GM12873 (cell line): ENCODE results near the gene PTGES2.

ENCODE experiments used
- TF ChIP-seq, protein P1 (sequence below): IDR thresholded peaks from 2 replicates; pipeline ENCODE4 v1.5.1; 2012; ENCODE audit warnings: low read depth, mild to moderate bottlenecking, moderate library complexity, low read length, control low read depth; ENCODE audit not compliant: insufficient read depth; ENCODE audit errors: missing control alignments

Gene PTGES2

DNA sequence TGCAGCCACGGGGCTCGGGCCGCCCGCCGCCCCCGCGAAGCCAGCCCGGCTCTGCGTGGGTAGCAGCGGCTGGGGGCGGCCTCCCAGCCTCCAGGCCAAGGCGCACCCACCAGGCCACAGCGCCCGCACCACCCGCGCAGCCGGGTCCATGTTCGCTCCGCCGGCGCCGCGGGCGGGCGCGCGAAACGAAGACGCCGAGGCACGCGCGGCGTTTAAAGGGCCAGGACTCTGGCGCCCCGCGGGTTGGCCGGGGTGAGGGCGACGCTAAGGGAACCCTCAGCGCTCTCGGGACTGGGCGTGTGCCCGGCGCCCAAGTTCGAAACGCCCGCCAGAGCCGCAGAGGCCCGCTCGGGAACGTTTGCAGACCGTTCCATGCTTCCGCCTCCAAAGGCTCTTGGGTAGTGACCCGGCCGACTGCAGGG lies at the start of gene PTGES2:
Gene PTGES2 (minus strand): TSS at position 162 of the 422 bp plus-strand sequence. CDS start 12 bp downstream, at position 150.
- TF ChIP-seq, protein P1, sequence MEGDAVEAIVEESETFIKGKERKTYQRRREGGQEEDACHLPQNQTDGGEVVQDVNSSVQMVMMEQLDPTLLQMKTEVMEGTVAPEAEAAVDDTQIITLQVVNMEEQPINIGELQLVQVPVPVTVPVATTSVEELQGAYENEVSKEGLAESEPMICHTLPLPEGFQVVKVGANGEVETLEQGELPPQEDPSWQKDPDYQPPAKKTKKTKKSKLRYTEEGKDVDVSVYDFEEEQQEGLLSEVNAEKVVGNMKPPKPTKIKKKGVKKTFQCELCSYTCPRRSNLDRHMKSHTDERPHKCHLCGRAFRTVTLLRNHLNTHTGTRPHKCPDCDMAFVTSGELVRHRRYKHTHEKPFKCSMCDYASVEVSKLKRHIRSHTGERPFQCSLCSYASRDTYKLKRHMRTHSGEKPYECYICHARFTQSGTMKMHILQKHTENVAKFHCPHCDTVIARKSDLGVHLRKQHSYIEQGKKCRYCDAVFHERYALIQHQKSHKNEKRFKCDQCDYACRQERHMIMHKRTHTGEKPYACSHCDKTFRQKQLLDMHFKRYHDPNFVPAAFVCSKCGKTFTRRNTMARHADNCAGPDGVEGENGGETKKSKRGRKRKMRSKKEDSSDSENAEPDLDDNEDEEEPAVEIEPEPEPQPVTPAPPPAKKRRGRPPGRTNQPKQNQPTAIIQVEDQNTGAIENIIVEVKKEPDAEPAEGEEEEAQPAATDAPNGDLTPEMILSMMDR, result no peak

GRCh38 chr9:128175726-128176125 lies 48.2 kb upstream of the PTGES2 start:
- TF ChIP-seq, protein P1, result no peak

DNA sequence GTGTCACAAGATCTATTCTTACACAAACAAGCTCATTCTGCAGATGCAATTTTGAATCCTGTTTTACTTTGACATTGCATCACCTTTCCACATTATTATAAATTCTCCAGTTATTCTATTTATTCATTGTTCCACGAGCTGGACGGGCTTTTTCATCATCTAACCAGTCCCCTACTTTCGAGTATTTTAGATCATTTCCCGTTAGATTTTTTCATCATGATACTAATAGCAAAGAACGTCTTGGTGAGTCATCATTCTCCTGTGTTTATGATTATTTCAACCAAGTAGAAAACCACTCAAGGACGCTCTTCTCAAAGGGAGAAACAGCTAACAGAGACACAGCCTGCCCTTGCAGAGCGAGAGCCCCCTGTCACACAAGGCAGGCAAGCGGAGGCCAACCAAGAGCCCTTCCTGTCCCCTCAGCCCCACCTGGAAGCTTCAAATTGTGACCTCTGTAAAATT lies 47.6 kb upstream of the PTGES2 start:
- TF ChIP-seq, protein P1, result no peak

GRCh38 chr9:128174062-128174461 lies 46.5 kb upstream of the PTGES2 start:
- TF ChIP-seq, protein P1, result no peak

DNA sequence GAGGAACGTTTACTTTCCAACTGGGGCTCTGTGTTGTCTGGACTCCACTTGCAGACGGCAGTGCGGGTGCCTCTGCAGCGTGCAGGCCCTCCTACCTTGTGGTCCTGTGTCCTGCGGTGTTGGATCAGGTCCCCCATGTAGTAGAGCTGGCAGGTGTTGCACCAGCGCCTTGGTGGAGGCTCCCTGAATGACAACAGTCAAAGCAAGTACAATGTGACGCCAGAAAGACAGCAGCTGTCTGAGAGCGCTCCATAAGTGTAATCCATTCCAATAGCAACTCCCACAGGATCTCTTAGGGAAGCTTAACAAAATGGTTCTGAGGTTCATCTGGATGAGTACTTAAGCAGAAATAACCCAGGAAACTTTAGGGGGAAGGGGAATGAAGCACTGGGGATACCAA lies 42.4 kb upstream of the PTGES2 start:
- TF ChIP-seq, protein P1, result no peak

DNA sequence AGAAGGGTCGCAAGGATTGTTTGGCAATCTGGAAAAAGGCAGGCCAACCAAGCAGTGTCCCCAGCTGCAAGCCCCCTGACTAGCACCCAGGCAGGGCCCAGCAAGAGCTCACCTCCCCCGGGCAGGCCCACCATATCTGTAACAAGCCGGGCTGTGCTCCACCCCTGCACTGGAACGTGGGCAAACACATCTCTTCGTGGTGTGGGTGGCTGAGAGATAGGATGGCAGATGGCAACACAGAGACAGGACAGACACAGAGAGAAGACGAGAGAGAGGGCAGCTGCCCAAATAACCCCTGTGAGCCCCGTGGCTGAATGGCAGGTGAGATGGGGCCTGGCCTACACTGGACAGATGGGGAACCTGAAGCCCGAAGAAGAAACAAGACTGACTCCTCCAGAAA lies 42.0 kb upstream of the PTGES2 start:
- TF ChIP-seq, protein P1, result no peak

DNA sequence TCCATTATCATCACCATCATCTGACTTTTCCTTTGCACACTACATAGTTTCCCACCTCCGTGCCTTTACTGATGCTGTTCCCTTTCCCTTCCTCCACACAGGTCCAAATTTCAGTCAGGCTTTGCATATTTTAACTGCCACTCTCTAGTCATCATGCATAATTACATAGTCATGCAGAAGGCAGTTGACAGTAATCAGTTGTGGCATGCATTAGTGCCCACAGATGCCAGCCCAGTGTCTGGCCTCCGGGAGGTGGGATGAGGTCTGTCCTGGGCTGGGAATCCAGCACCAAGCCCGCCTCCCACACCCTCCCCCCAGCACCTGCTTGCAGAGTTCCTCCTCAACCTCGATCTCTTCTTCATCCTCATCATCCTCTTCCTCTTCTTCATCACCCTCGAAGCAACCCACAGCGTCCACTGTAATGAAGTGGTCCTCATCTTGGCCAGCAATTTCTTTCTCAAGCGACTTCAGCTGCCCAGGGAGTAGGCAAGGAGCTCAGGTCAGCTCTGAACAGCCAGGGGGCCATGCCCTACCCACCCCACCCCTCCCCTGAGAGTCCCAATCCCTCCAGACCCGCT lies 41.3 kb upstream of the PTGES2 start:
- TF ChIP-seq, protein P1, result no peak
